ENCODE results near the gene SLC35E1. TPM values are rescaled to one million over a fixed set of nuclear protein-coding genes. Genes with fewer than 3 reads are reported as not detected.

Gene SLC35E1
- total RNA-seq, 6 experiments from 2014 or later, result 17.2 to 27.4 (median 20.1) TPM

DNA sequence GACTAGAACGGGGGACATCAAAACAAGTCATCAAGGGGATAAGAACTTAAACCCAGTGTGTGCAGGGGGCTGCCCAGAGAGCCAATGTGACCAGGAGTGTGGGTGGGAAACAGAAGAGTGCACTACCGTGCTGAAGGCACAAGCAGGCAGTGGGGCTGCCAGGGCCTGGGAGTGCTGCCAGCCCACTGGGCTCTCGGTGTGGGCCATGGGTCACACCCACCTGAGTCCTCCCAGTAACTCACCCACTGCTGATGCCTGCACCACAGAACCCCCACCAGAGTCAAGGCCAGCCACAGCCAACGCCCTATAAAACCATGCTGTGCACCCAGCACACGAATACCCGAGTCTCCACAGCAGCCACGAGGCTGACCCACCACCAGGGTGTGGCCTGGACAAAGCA, 47.2 kb upstream of the SLC35E1 start:
- Histone ChIP-seq H3K36me3 (peaks cover 0 to 4% (median under 1%) of the 10 kb centered on the region in 4 donors), H3K9me3 (no peaks in the 10 kb centered on the region), H3K27me3 (no peaks in the 10 kb centered on the region), H3K27ac (no peak overlapping the region), H3K4me1 (peaks cover 0 to 3% (median 0%) of the 10 kb centered on the region in 4 donors), H3K4me3 (no peak overlapping the region)
- WGBS (ENCODE audit: insufficient coverage, low coverage, low lambda C conversion rate, missing lambda C conversion rate), result 100% methylated on average over 2 of the region's 7 CpGs
- ATAC-seq, result peak in 2 of 4 donors; percentile 35 to 39
- TF ChIP-seq CTCF (IDR thresholded peaks at IDR 0.05) (no peak), POLR2A (IDR thresholded peaks at IDR 0.05) (no peak)
- intact Hi-C loops (cut with DNase I), result no loop called here
- DNase-seq, result no peak

DNA sequence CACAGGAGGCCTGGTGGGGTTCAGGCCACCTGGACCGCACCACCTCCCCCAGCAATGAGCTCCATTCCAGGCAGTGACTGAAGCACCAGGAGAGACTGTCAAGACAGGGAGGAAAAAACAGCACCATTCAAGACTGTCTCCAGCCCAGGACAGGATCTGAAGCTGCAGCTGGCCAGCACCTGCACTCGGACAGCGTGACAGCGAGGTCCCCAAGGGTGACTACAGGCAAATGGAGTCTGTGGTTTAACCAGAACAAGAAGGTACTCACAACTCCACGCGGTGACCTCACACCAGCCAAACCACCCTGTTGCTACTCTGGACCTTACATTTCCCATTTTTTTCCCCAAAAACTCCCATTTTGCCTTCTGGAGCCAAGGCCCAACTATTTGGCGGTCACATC, 46.0 kb upstream of the SLC35E1 start:
- WGBS (ENCODE audit: insufficient coverage, low coverage, low lambda C conversion rate, missing lambda C conversion rate), result 100% methylated on average over 1 of the region's 7 CpGs
- H3K9me3 ChIP-seq, result no peaks in the 10 kb centered on the region
- no peak for ATAC-seq
- H3K36me3 ChIP-seq, result no peaks in the 10 kb centered on the region
- no peak for DNase-seq
- H3K27me3 ChIP-seq, result no peaks in the 10 kb centered on the region
- H3K4me3 ChIP-seq, result no peak overlapping the region
- no peak for TF ChIP-seq CTCF (IDR thresholded peaks at IDR 0.05)
- TF ChIP-seq POLR2A (IDR thresholded peaks at IDR 0.05), result no peak
- no peak overlapping the region for H3K27ac ChIP-seq
- intact Hi-C loops (cut with DNase I), result no loop called here
- peaks cover 0 to 3% (median 0%) of the 10 kb centered on the region in 4 donors for H3K4me1 ChIP-seq

GRCh38 chr19:16615808-16616207, 43.6 kb upstream of the SLC35E1 start:
- WGBS (ENCODE audit: insufficient coverage, low coverage, low lambda C conversion rate, missing lambda C conversion rate), result 80% methylated on average over 1 of the region's 1 CpG
- intact Hi-C loops (cut with DNase I), result no loop called here
- H3K27ac ChIP-seq, result no peak overlapping the region

DNA sequence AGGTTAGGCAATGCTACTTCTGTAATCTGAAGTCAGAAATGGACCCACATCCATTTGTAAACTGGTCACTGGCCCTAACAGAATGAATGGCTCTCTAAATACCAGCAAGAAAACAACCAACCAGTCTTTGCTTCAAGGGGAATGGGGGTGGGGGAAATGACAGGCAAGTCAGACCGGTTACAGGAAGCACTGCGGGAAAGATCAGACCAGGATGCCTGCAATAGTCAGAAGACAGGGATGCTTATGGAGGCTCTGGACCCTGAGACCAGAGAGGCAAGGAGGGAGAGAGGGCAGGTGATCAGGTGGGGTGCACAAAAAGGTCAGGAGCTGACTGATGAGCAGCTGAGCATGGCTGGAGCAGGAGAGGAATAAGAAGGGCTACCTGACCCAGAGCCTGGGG, 42.7 kb upstream of the SLC35E1 start:
- no peak overlapping the region for H3K4me3 ChIP-seq
- TF ChIP-seq POLR2A (IDR thresholded peaks at IDR 0.05) (no peak), CTCF (IDR thresholded peaks at IDR 0.05) (no peak)
- H3K4me1 ChIP-seq, result peaks cover 0 to 18% (median 8%) of the 10 kb centered on the region in 4 donors
- H3K27ac ChIP-seq, result no peak overlapping the region
- no peaks in the 10 kb centered on the region for H3K36me3 ChIP-seq
- intact Hi-C loops (cut with DNase I), result no loop called here
- 26% methylated on average over 2 of the region's 2 CpGs for WGBS (ENCODE audit: insufficient coverage, low coverage, low lambda C conversion rate, missing lambda C conversion rate)
- H3K9me3 ChIP-seq, result no peaks in the 10 kb centered on the region
- ATAC-seq (no peak), DNase-seq (no peak)
- no peaks in the 10 kb centered on the region for H3K27me3 ChIP-seq

More at GRCh38 chr19:16615808-16616207, 43.6 kb upstream of the SLC35E1 start:
- Histone ChIP-seq H3K4me1 (peaks cover 0 to 18% (median 9%) of the 10 kb centered on the region in 4 donors), H3K27me3 (no peaks in the 10 kb centered on the region), H3K36me3 (no peaks in the 10 kb centered on the region), H3K4me3 (no peak overlapping the region), H3K9me3 (no peaks in the 10 kb centered on the region)
- DNase-seq, result no peak
- no peak for ATAC-seq
- TF ChIP-seq CTCF (IDR thresholded peaks at IDR 0.05), result no peak
- TF ChIP-seq POLR2A (IDR thresholded peaks at IDR 0.05), result no peak

- DNase-seq, result no peak
- WGBS (ENCODE audit: insufficient coverage, low coverage, low lambda C conversion rate, missing lambda C conversion rate), result 88% methylated on average over 2 of the region's 2 CpGs
- Histone ChIP-seq H3K27me3 (no peaks in the 10 kb centered on the region), H3K9me3 (no peaks in the 10 kb centered on the region), H3K4me1 (peaks cover 0 to 22% (median 9%) of the 10 kb centered on the region in 4 donors), H3K27ac (no peak overlapping the region), H3K4me3 (no peak overlapping the region), H3K36me3 (no peaks in the 10 kb centered on the region)
- intact Hi-C loops (cut with DNase I), result no loop called here
- no peak for TF ChIP-seq CTCF (IDR thresholded peaks at IDR 0.05)
- TF ChIP-seq POLR2A (IDR thresholded peaks at IDR 0.05), result no peak
- no peak for ATAC-seq
Observed at GRCh38 chr19:16613841-16614240, 41.6 kb upstream of the SLC35E1 start.

Measured in right lobe of liver (tissue), 6 donors.